AG04450 (cell line): ENCODE measurements around the gene PDE2A. TPM values are rescaled to one million over a fixed set of nuclear protein-coding genes. Genes with fewer than 3 reads are reported as not detected.
A peak's percentile ranks its signal among the peaks of the same experiment; 100 is the strongest.

Source experiments
- CTCF ChIA-PET: fragments of 300-600, 350-600 bp; formaldehyde crosslinking; extraction: SDS; loops from one replicate; lab custom pipeline; 2022; ENCODE audit warnings: antibody characterized with exemption, inconsistent platforms; lab: Charles Lee
- POLR2A ChIA-PET: fragments of 350-600 bp; formaldehyde crosslinking; extraction: SDS; loops from one replicate; lab custom pipeline; 2021; ENCODE audit warnings: antibody characterized with exemption, inconsistent platforms; lab: Yijun Ruan, JAX
- DNase-seq: peaks from one replicate; pipeline ENCODE4 v3.0.0-alpha.2; 2011; ENCODE audit warnings: low read depth, low spot score
- H3K27ac ChIP-seq: one replicate; pipeline ENCODE4 v1.5.1; 2012; ENCODE audit warnings: low read depth, low read length, control low read depth
- H3K27me3 ChIP-seq: one replicate; pipeline ENCODE4 v1.6.0; 2012; ENCODE audit warnings: low read length; ENCODE audit not compliant: control insufficient read depth, insufficient read depth
- H3K4me3 ChIP-seq: 2 replicates; pipeline ENCODE4 v1.5.1; 2011; ENCODE audit warnings: mild to moderate bottlenecking, low read depth, low read length, control low read depth
- H3K9me3 ChIP-seq: 2 replicates; pipeline ENCODE4 v1.5.1; 2012; ENCODE audit warnings: low read length; ENCODE audit not compliant: control insufficient read depth, insufficient read depth
- CTCF ChIP-seq: IDR thresholded peaks from 2 replicates; pipeline ENCODE4 v1.5.1; 2011; ENCODE audit warnings: low read depth, low read length, control low read depth, inconsistent platforms
- polyA plus RNA-seq: library from polyadenylated mRNA; depleted of rRNA; stranded (reverse); fragments of >200 nt; gene quantifications from 2 replicates; pipeline ENCODE4 v1.2.3, GENCODE V29; 2011

The PDE2A gene
- polyA plus RNA-seq, 1 experiment: 0.02 TPM

GRCh38 chr11:72602250-72602904 lies 71.8 kb downstream of the PDE2A start:
- ChIA-PET POLR2A (no interaction called here), CTCF (no interaction called here)
- DNase-seq: no peak
- no peaks in the 10 kb centered on the region; the same call in 1 of the 2 replicates for H3K9me3 ChIP-seq
- H3K4me3 ChIP-seq: no peak overlapping the region
- no peak overlapping the region for H3K27ac ChIP-seq
- no peak for TF ChIP-seq CTCF
- H3K27me3 ChIP-seq: peaks cover 47% of the 10 kb centered on the region

GRCh38 chr11:72600557-72600956 lies 73.7 kb downstream of the PDE2A start:
- DNase-seq: no peak
- ChIA-PET CTCF (interaction anchor here (0.6 kb wide), 1 partner anchor 83 kb away, joined by 3 read pairs; no protein-coding TSS in a partner anchor), POLR2A (no interaction called here)
- no peak overlapping the region for H3K27ac ChIP-seq
- H3K4me3 ChIP-seq: no peak overlapping the region
- H3K9me3 ChIP-seq: no peaks in the 10 kb centered on the region; the same call in 1 of the 2 replicates
- H3K27me3 ChIP-seq: peaks cover 53% of the 10 kb centered on the region
- no peak for TF ChIP-seq CTCF

- Histone ChIP-seq H3K27ac (no peak overlapping the region), H3K27me3 (peaks cover 53% of the 10 kb centered on the region)
Observed at GRCh38 chr11:72599325-72600117, 74.7 kb downstream of the PDE2A start.

GRCh38 chr11:72598906-72599305 lies 75.3 kb downstream of the PDE2A start:
- Histone ChIP-seq H3K4me3 (no peak overlapping the region), H3K9me3 (no peaks in the 10 kb centered on the region; the same call in 1 of the 2 replicates), H3K27me3 (peaks cover 53% of the 10 kb centered on the region), H3K27ac (no peak overlapping the region)
- no peak for DNase-seq
- ChIA-PET CTCF (interaction anchor here (0.6 to 2.5 kb wide), 9 partner anchors 10 to 579 kb away, joined by 3 to 9 read pairs (median 4); no protein-coding TSS in a partner anchor), POLR2A (no interaction called here)
- peak; percentile 50 for TF ChIP-seq CTCF

More at GRCh38 chr11:72599325-72600117, 74.7 kb downstream of the PDE2A start:
- CTCF ChIA-PET: interaction anchor here (0.9 to 2.5 kb wide), 7 partner anchors 11 to 128 kb away, joined by 3 to 9 read pairs (median 4); no protein-coding TSS in a partner anchor
- TF ChIP-seq CTCF: no peak
- no peak for DNase-seq
- no peak overlapping the region for H3K4me3 ChIP-seq
- POLR2A ChIA-PET: no interaction called here
- no peaks in the 10 kb centered on the region; the same call in 1 of the 2 replicates for H3K9me3 ChIP-seq
